ENCODE results near the gene SPON1. TPM values are rescaled to one million over a fixed set of nuclear protein-coding genes. Genes with fewer than 3 reads are reported as not detected.

SPON1 gene
- total and polyA plus RNA-seq, 10 of the 15 experiments (the other 5 are each of a cell fraction or from before 2014, with no cell fraction given), result 0.13 to 1.1 (median 0.18) TPM; not detected in 5

DNA sequence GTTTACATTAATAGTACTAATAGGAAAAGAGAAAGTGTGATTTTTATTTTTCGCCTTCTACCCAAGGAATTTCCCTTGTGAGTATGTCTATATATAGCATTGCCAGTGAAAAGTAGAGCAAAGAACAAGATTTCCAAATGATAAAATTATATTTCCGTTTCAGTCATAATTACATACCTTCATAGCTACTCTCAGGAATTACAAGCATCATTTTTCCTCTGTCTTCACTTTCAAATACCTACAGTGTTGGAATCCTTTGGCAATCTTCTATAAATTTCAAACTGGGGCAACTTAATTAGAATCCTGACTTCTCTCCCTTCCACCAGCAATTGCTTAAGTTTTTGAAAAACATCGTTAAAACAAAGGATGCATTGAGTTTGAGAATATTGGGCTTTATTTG, 35.5 kb upstream of the SPON1 start:
- FAIRE-seq (no peak), DNase-seq (ENCODE audit: low read depth, low spot score) (no peak), ATAC-seq (no peak)
- Histone ChIP-seq H3K36me3 (ENCODE audit: control insufficient read depth in 2 of 2, insufficient read depth in 2 of 2, low read length in 1 of 2) (no peaks in the 10 kb centered on the region), H3K4me1 (ENCODE audit: control insufficient read depth, insufficient read depth, low read length) (no peaks in the 10 kb centered on the region), H3K27me3 (replicated peaks in 1 of 2; ENCODE audit: control insufficient read depth in 2 of 2, insufficient read depth in 2 of 2, low read length in 1 of 2) (no peaks in the 10 kb centered on the region), H4K20me1 (ENCODE audit: control insufficient read depth, insufficient read depth) (no peaks in the 10 kb centered on the region), H3K27ac (ENCODE audit: control insufficient read depth, insufficient read depth) (no peak overlapping the region), H3K9me3 (replicated peaks; ENCODE audit: control insufficient read depth, insufficient read depth, low read length) (no peaks in the 10 kb centered on the region), H3K79me2 (ENCODE audit: control insufficient read depth, insufficient read depth, low read length) (no peaks in the 10 kb centered on the region), H2AFZ (ENCODE audit: control insufficient read depth, low read depth, low read length) (no peak overlapping the region), H3K4me2 (ENCODE audit: control insufficient read depth, insufficient read depth) (no peak overlapping the region), H3K9ac (ENCODE audit: control insufficient read depth, insufficient read depth, low read length) (no peak overlapping the region), H3K4me3 (no peak overlapping the region)
- BruUV-seq (replicated peaks), result no TSS peak
- WGBS (ENCODE audit: insufficient coverage, insufficient replicate concordance, low lambda C conversion rate, missing lambda C conversion rate), result 66% methylated on average over 3 of the region's 3 CpGs
- CTCF ChIA-PET, result interaction anchor here (1.3 kb wide), 1 partner anchor 154 kb away, joined by 4 read pairs; no protein-coding TSS in a partner anchor
- POLR2A ChIA-PET, result no interaction called here
- RAD21 ChIA-PET (ENCODE audit: unreplicated experiment), result no interaction called here
- in situ Hi-C loops (cut with MboI) (no loop called here), intact Hi-C loops (cut with micrococcal nuclease; ENCODE audit: unreplicated experiment) (no loop called here)
- no peak for TF ChIP-seq EP300 (IDR thresholded peaks at IDR 0.05; ENCODE audit: borderline replicate concordance in 1 of 2, control insufficient read depth in 1 of 2, low read depth in 2 of 2, low read length in 2 of 2)
- no peak for TF ChIP-seq EGR1 (IDR thresholded peaks at IDR 0.05; ENCODE audit: borderline replicate concordance in 1 of 2, low read depth in 2 of 2, low read length in 2 of 2)
- no peak for TF ChIP-seq SMAD5 (IDR thresholded peaks at IDR 0.05; ENCODE audit: low read depth)
- no peak for TF ChIP-seq SMARCA5 (IDR thresholded peaks at IDR 0.05)
- no peak for TF ChIP-seq NRF1 (conservative IDR thresholded peaks at IDR 0.05; ENCODE audit: low read depth, low read length)
- no peak for TF ChIP-seq NFYA (IDR thresholded peaks at IDR 0.05; ENCODE audit: borderline replicate concordance, low read depth, low read length)
- SMC1A ChIA-PET (ENCODE audit: uncharacterized antibody, unreplicated experiment), result no interaction called here

DNA sequence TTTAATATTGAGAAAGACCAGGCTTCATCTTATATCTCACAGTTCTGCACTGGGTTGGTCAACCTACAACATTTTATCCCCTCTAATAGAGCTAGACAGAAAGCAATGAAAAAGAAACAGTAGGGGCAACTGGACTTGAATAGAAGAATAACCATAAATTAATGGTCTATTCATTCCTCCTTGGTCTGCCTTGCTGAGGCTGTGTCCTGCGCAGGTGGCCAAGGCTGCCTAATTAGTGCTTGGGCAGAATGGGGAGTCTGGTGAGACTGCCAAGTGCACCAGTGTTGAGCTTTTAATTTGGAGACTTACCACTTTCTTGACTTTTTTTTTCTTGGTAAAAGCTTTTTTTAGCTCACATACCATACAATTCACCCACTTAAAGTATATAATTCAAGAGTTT, 35.0 kb upstream of the SPON1 start:
- intact Hi-C loops (cut with micrococcal nuclease; ENCODE audit: unreplicated experiment) (no loop called here), in situ Hi-C loops (cut with MboI) (no loop called here)
- no peak for FAIRE-seq
- no peak for DNase-seq (ENCODE audit: low read depth, low spot score)
- H3K79me2 ChIP-seq (ENCODE audit: control insufficient read depth, insufficient read depth, low read length), result no peaks in the 10 kb centered on the region
- BruUV-seq (replicated peaks), result no TSS peak
- no peaks in the 10 kb centered on the region for H3K36me3 ChIP-seq (ENCODE audit: control insufficient read depth in 2 of 2, insufficient read depth in 2 of 2, low read length in 1 of 2)
- TF ChIP-seq ZBED1 (IDR thresholded peaks at IDR 0.05; ENCODE audit: borderline replicate concordance), result no peak
- H3K9me3 ChIP-seq (replicated peaks; ENCODE audit: control insufficient read depth, insufficient read depth, low read length), result no peaks in the 10 kb centered on the region
- ChIA-PET SMC1A (ENCODE audit: uncharacterized antibody, unreplicated experiment) (no interaction called here), CTCF (interaction anchor here (1.3 kb wide), 1 partner anchor 155 kb away, joined by 4 read pairs; no protein-coding TSS in a partner anchor), RAD21 (ENCODE audit: unreplicated experiment) (no interaction called here), POLR2A (no interaction called here)
- H3K4me3 ChIP-seq, result no peak overlapping the region
- H2AFZ ChIP-seq (ENCODE audit: control insufficient read depth, low read depth, low read length), result no peak overlapping the region
- H3K27ac ChIP-seq (ENCODE audit: control insufficient read depth, insufficient read depth), result no peak overlapping the region
- H4K20me1 ChIP-seq (ENCODE audit: control insufficient read depth, insufficient read depth), result no peaks in the 10 kb centered on the region
- ATAC-seq, result no peak
- 100% methylated on average over 1 of the region's 1 CpG for WGBS (ENCODE audit: insufficient coverage, insufficient replicate concordance, low lambda C conversion rate, missing lambda C conversion rate)
- H3K4me2 ChIP-seq (ENCODE audit: control insufficient read depth, insufficient read depth), result no peak overlapping the region
- no peaks in the 10 kb centered on the region for H3K4me1 ChIP-seq (ENCODE audit: control insufficient read depth, insufficient read depth, low read length)
- H3K27me3 ChIP-seq (replicated peaks in 1 of 2; ENCODE audit: control insufficient read depth in 2 of 2, insufficient read depth in 2 of 2, low read length in 1 of 2), result no peaks in the 10 kb centered on the region
- no peak overlapping the region for H3K9ac ChIP-seq (ENCODE audit: control insufficient read depth, insufficient read depth, low read length)
